SK-N-MC (cell line): ENCODE measurements around the gene C1orf174.

Source experiments
- EZH2 ChIP-seq: fragments of 200-600 bp; sonication (generic); IDR thresholded peaks from one replicate; pipeline ENCODE4 v1.6.1; 2017; ENCODE audit warnings: antibody characterized with exemption
- FOXP2 ChIP-seq: optimal IDR thresholded peaks from 2 replicates; pipeline ENCODE3; 2011; ENCODE audit warnings: mild to moderate bottlenecking, moderate library complexity; ENCODE audit not compliant: insufficient read depth; ENCODE audit errors: extremely low read length, control extremely low read depth

DNA sequence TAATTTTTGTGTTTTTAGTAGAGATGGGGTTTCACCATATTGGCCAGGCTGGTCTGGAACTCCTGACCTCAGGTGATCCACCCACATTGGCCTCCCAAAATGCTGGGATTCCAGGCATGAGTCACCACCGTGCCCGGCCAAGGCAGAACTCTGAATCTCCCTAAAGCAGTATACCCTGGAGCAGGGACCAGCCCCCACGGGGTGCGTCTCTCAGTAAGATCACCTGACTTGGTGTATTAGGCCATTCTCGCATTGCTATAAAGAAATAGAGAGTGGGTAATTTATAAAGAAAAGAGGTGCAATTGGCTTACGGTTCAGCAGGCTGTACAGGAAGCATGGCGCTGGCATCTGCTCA lies 28.6 kb downstream of the C1orf174 start:
- no peak for TF ChIP-seq EZH2
- no peak for TF ChIP-seq FOXP2
